CD4-positive, alpha-beta T cell treated with Interleukin-1 beta for 1 hour (primary cell): ENCODE results near the gene JAKMIP2.
"Not testable (repeated sequence)": the region's sequence is repeated elsewhere in the genome, so short reads cannot be mapped to it uniquely, and the experiment has no call there.

Experiments
- DNase-seq, 2 donors: peaks; one replicate each; pipeline ENCODE4 v3.0.0-alpha.2; 2020 to 2022

The JAKMIP2 gene

GRCh38 chr5:147586221-147586620 lies 196.3 kb downstream of the JAKMIP2 start:
- DNase-seq, result no peak

- not testable (repeated sequence) for DNase-seq
Observed at GRCh38 chr5:147582272-147582671, 200.3 kb downstream of the JAKMIP2 start.

GRCh38 chr5:147580418-147580817 lies 202.1 kb downstream of the JAKMIP2 start:
- not testable (repeated sequence) for DNase-seq

- DNase-seq, result no peak
Observed at GRCh38 chr5:147578228-147579024, 204.1 kb downstream of the JAKMIP2 start.

GRCh38 chr5:147576646-147577535 lies 205.6 kb downstream of the JAKMIP2 start:
- peak; percentile 11 to 19 for DNase-seq

GRCh38 chr5:147575598-147575997 lies 206.9 kb downstream of the JAKMIP2 start:
- DNase-seq, result no peak

- DNase-seq, result no peak
Observed at GRCh38 chr5:147573211-147573610, 209.3 kb downstream of the JAKMIP2 start.

GRCh38 chr5:147568710-147569406 lies 213.7 kb downstream of the JAKMIP2 start:
- DNase-seq, result no peak

GRCh38 chr5:147567917-147568598 lies 214.5 kb downstream of the JAKMIP2 start:
- DNase-seq, result no peak

GRCh38 chr5:147565524-147565923 lies 217.0 kb downstream of the JAKMIP2 start:
- DNase-seq, result no peak

GRCh38 chr5:147564124-147564486 lies 218.4 kb downstream of the JAKMIP2 start:
- DNase-seq, result no peak

- no peak for DNase-seq
Observed at GRCh38 chr5:147563466-147564123, 218.9 kb downstream of the JAKMIP2 start.

GRCh38 chr5:147561435-147561834 lies 221.1 kb downstream of the JAKMIP2 start:
- no peak for DNase-seq

GRCh38 chr5:147560718-147561331 lies 221.7 kb downstream of the JAKMIP2 start:
- DNase-seq, result no peak

GRCh38 chr5:147559749-147560148 lies 222.8 kb downstream of the JAKMIP2 start:
- no peak for DNase-seq

GRCh38 chr5:147558826-147559225 lies 223.7 kb downstream of the JAKMIP2 start:
- peak in 1 of 2 donors; percentile 1 for DNase-seq

GRCh38 chr5:147557876-147558745 lies 224.4 kb downstream of the JAKMIP2 start:
- DNase-seq, result no peak

- no peak for DNase-seq
Observed at GRCh38 chr5:147555176-147555575, 227.4 kb downstream of the JAKMIP2 start.

- DNase-seq, result no peak
Observed at GRCh38 chr5:147554261-147554817, 228.2 kb downstream of the JAKMIP2 start.

- not testable (repeated sequence) for DNase-seq
Observed at GRCh38 chr5:147553817-147554216, 228.7 kb downstream of the JAKMIP2 start.
